ENCODE results near the gene DNAJA2. TPM values are rescaled to one million over a fixed set of nuclear protein-coding genes. Genes with fewer than 3 reads are reported as not detected.
A peak's percentile ranks its signal among the peaks of the same experiment; 100 is the strongest.
"Not testable (repeated sequence)": the region's sequence is repeated elsewhere in the genome, so short reads cannot be mapped to it uniquely, and the experiment has no call there.

The DNAJA2 gene
- total RNA-seq = 44.6 TPM

- peak; percentile 98 for ATAC-seq
Observed at GRCh38 chr16:46973207-46973995, at the start of gene DNAJA2. TSS of gene DNAJA2 (minus strand) at chr16:46973674. CDS start at chr16:46973572, 102 bp downstream.

- no peak for ATAC-seq
Observed at GRCh38 chr16:47019568-47019967, 46.1 kb upstream of the DNAJA2 start.

- peak; percentile 93 for ATAC-seq
Observed at GRCh38 chr16:47018223-47018891, 44.9 kb upstream of the DNAJA2 start.

GRCh38 chr16:47017636-47018035 lies 44.2 kb upstream of the DNAJA2 start:
- ATAC-seq = peak; percentile 24

- ATAC-seq = peak; percentile 40
Observed at GRCh38 chr16:47016700-47017133, 43.2 kb upstream of the DNAJA2 start.

GRCh38 chr16:47013910-47014309 lies 40.4 kb upstream of the DNAJA2 start:
- no peak for ATAC-seq

GRCh38 chr16:47013172-47013571 lies 39.7 kb upstream of the DNAJA2 start:
- ATAC-seq = no peak

- not testable (repeated sequence) for ATAC-seq
Observed at GRCh38 chr16:47010812-47011211, 37.3 kb upstream of the DNAJA2 start.

- ATAC-seq = no peak
Observed at GRCh38 chr16:47008612-47009011, 35.1 kb upstream of the DNAJA2 start.

GRCh38 chr16:47008174-47008573 lies 34.7 kb upstream of the DNAJA2 start:
- ATAC-seq = no peak

GRCh38 chr16:47004652-47005051 lies 31.2 kb upstream of the DNAJA2 start:
- no peak for ATAC-seq

- ATAC-seq = not testable (repeated sequence)
Observed at GRCh38 chr16:47000066-47000465, 26.6 kb upstream of the DNAJA2 start.

- no peak for ATAC-seq
Observed at GRCh38 chr16:46997844-46998243, 24.4 kb upstream of the DNAJA2 start.

- no peak for ATAC-seq
Observed at GRCh38 chr16:46996952-46997458, 23.5 kb upstream of the DNAJA2 start.

- ATAC-seq = no peak
Observed at GRCh38 chr16:46996391-46996790, 22.9 kb upstream of the DNAJA2 start.

- no peak for ATAC-seq
Observed at GRCh38 chr16:46991729-46992704, 18.5 kb upstream of the DNAJA2 start.

- no peak for ATAC-seq
Observed at GRCh38 chr16:46986896-46987295, 13.4 kb upstream of the DNAJA2 start.

GRCh38 chr16:46986438-46986837 lies 13.0 kb upstream of the DNAJA2 start:
- no peak for ATAC-seq

GRCh38 chr16:46982335-46982734 lies 8.9 kb upstream of the DNAJA2 start:
- no peak for ATAC-seq

GRCh38 chr16:46980926-46981325 lies 7.5 kb upstream of the DNAJA2 start:
- ATAC-seq = no peak

GRCh38 chr16:46976550-46976949 lies 3.1 kb upstream of the DNAJA2 start:
- no peak for ATAC-seq

- ATAC-seq = no peak
Observed at GRCh38 chr16:46975908-46976470, 2.5 kb upstream of the DNAJA2 start.

All from esophagus mucosa (tissue), 1 donor.